Sciatic nerve (tissue), 2 donors: ENCODE measurements around the gene VRK2. TPM values are rescaled to one million over a fixed set of nuclear protein-coding genes. Genes with fewer than 3 reads are reported as not detected.
"Not testable (repeated sequence)": the region's sequence is repeated elsewhere in the genome, so short reads cannot be mapped to it uniquely, and the experiment has no call there.

ENCODE experiments used
- ATAC-seq: fragments of 200-7000 bp; cut with Tn5 transposase; one replicate; pipeline ENCODE4 v1.9.1; 2020; ENCODE audit warnings: mild to moderate bottlenecking, moderate library complexity
- DNase-seq: peaks from one replicate; pipeline ENCODE4 v3.0.0-alpha.2; 2020; ENCODE audit warnings: low spot score
- intact Hi-C: fragments of 100-400 bp; cut with DNase I; formaldehyde crosslinking; loops from one replicate; pipeline ENCODE4 v1.14.2; 2022
- total RNA-seq: library from RNA; stranded (reverse); fragmentation: NEBNext Ultra II Directional; extraction: Animal tissue kit (Norgen Biotek cat#: 25700); gene quantifications from one replicate; pipeline ENCODE4 v1.2.1, GENCODE V29; 2021
- donor health status: DM: no; HTN: no; CAD: no.
- donor health status: DM: no; HTN: no; CAD: no.

The VRK2 gene
- total RNA-seq, 1 donor from 2014 or later, result 21.0 TPM

- intact Hi-C loops, result no loop called here
- ATAC-seq, result no peak
These were observed 91.9 kb downstream of the VRK2 start for GRCh38 chr2:58138396-58139030.

GRCh38 chr2:58140508-58141072 lies 94.0 kb downstream of the VRK2 start:
- ATAC-seq (no peak), DNase-seq (no peak)
- intact Hi-C loops, result no loop called here

More at GRCh38 chr2:58138396-58139030, 91.9 kb downstream of the VRK2 start:
- DNase-seq, result no peak

GRCh38 chr2:58145769-58146168 lies 99.2 kb downstream of the VRK2 start:
- DNase-seq, ATAC-seq, intact Hi-C loops: not testable (repeated sequence)

GRCh38 chr2:58146707-58147106 lies 100.1 kb downstream of the VRK2 start:
- ATAC-seq, result no peak
- intact Hi-C loops, result no loop called here

GRCh38 chr2:58155160-58155778 lies 108.7 kb downstream of the VRK2 start:
- intact Hi-C loops, result no loop called here
- ATAC-seq (no peak), DNase-seq (no peak)

More at GRCh38 chr2:58146707-58147106, 100.1 kb downstream of the VRK2 start:
- no peak for DNase-seq

- intact Hi-C loops, result no loop called here
These were observed 110.2 kb downstream of the VRK2 start for GRCh38 chr2:58156780-58157179.

GRCh38 chr2:58157754-58158153 lies 111.1 kb downstream of the VRK2 start:
- DNase-seq (no peak), ATAC-seq (no peak)
- intact Hi-C loops, result no loop called here

More at GRCh38 chr2:58156780-58157179, 110.2 kb downstream of the VRK2 start:
- DNase-seq (no peak), ATAC-seq (no peak)

GRCh38 chr2:58158481-58158880 lies 111.9 kb downstream of the VRK2 start:
- intact Hi-C loops, result no loop called here
- ATAC-seq (no peak), DNase-seq (no peak)

GRCh38 chr2:58163913-58164312 lies 117.3 kb downstream of the VRK2 start:
- DNase-seq, result no peak
- ATAC-seq, result no peak
- intact Hi-C loops, result no loop called here

GRCh38 chr2:58168130-58168529 lies 121.5 kb downstream of the VRK2 start:
- intact Hi-C loops, DNase-seq, ATAC-seq: not testable (repeated sequence)

- DNase-seq, ATAC-seq, intact Hi-C loops: not testable (repeated sequence)
These were observed 123.2 kb downstream of the VRK2 start for GRCh38 chr2:58169845-58170244.

GRCh38 chr2:58170334-58170933 lies 123.8 kb downstream of the VRK2 start:
- intact Hi-C loops, ATAC-seq, DNase-seq: not testable (repeated sequence)

GRCh38 chr2:58171831-58172230 lies 125.2 kb downstream of the VRK2 start:
- ATAC-seq, DNase-seq, intact Hi-C loops: not testable (repeated sequence)

GRCh38 chr2:58177187-58177586 lies 130.6 kb downstream of the VRK2 start:
- ATAC-seq, DNase-seq, intact Hi-C loops: not testable (repeated sequence)

GRCh38 chr2:58180175-58180574 lies 133.6 kb downstream of the VRK2 start:
- DNase-seq, intact Hi-C loops, ATAC-seq: not testable (repeated sequence)

GRCh38 chr2:58180635-58181034 lies 134.0 kb downstream of the VRK2 start:
- DNase-seq, result no peak
- intact Hi-C loops, result no loop called here
- no peak for ATAC-seq

GRCh38 chr2:58182527-58182926 lies 135.9 kb downstream of the VRK2 start:
- no peak for DNase-seq
- intact Hi-C loops, result no loop called here
- no peak for ATAC-seq

GRCh38 chr2:58186501-58186900 lies 139.9 kb downstream of the VRK2 start:
- intact Hi-C loops, result no loop called here
- ATAC-seq (no peak), DNase-seq (no peak)

- DNase-seq, ATAC-seq, intact Hi-C loops: not testable (repeated sequence)
These were observed 140.4 kb downstream of the VRK2 start for GRCh38 chr2:58187022-58187421.

GRCh38 chr2:58194458-58194857 lies 147.9 kb downstream of the VRK2 start:
- ATAC-seq (no peak), DNase-seq (no peak)
- intact Hi-C loops, result no loop called here
